ENCODE data around the gene PRR15L.
"Not testable (repeated sequence)": the region's sequence is repeated elsewhere in the genome, so short reads cannot be mapped to it uniquely, and the experiment has no call there.

Gene PRR15L

GRCh38 chr17:48002916-48003416 is 45.3 kb upstream of the PRR15L start:
- no peak overlapping the region for H3K23ac ChIP-seq (ENCODE audit: low read length)
- no CpG with 5 or more reads among the region's 7 CpGs for WGBS (ENCODE audit: extremely low coverage, insufficient coverage, insufficient read length)
- H3K18ac ChIP-seq (ENCODE audit: low read length), result peak overlapping the region; percentile 70

GRCh38 chr17:48002266-48002915 is 44.7 kb upstream of the PRR15L start:
- Histone ChIP-seq H4K12ac (ENCODE audit: low read depth, low read length) (peak overlapping the region; percentile 87), H3K79me2 (ENCODE audit: control insufficient read depth, insufficient read depth, low read length, poor library complexity) (no peaks in the 10 kb centered on the region), H3K27ac (ENCODE audit: low read depth, low read length) (peak overlapping the region; percentile 48), H3K23ac (ENCODE audit: low read length) (no peak overlapping the region), H4K8ac (ENCODE audit: low read depth, low read length) (peak overlapping the region; percentile 54), H2AFZ (ENCODE audit: insufficient read depth, low read length, poor library complexity) (peak overlapping the region; percentile 72), H3K27me3 (ENCODE audit: insufficient read depth, low read length) (no peaks in the 10 kb centered on the region), H3K18ac (ENCODE audit: low read length) (no peak overlapping the region), H2BK12ac (ENCODE audit: low read length) (peak overlapping the region; percentile 54), H2BK5ac (ENCODE audit: low read depth, low read length, poor library complexity) (peak overlapping the region; percentile 66), H3K14ac (ENCODE audit: low read length) (peak overlapping the region; percentile 79), H2AK5ac (ENCODE audit: low read length) (no peak overlapping the region), H3K36me3 (ENCODE audit: control insufficient read depth in 1 of 2, insufficient read depth in 2 of 2, low read length in 2 of 2) (no peaks in the 10 kb centered on the region), H2BK120ac (ENCODE audit: insufficient read depth, low read length, poor library complexity) (peak overlapping the region; percentile 90), H3K9ac (ENCODE audit: low read length) (no peak overlapping the region), H3K79me1 (ENCODE audit: low read length) (peaks cover 14% of the 10 kb centered on the region), H3K9me3 (ENCODE audit: insufficient read depth, low read depth, low read length) (peaks cover 2% of the 10 kb centered on the region), H3K4ac (ENCODE audit: low read depth, low read length) (peak overlapping the region; percentile 47), H4K91ac (ENCODE audit: low read depth, low read length) (peak overlapping the region; percentile 70), H3K4me2 (ENCODE audit: low read length) (no peak overlapping the region), H3K4me3 (ENCODE audit: low read depth, low read length) (no peak overlapping the region), H3K4me1 (ENCODE audit: control insufficient read depth in 1 of 2, insufficient read depth in 2 of 2, low read length in 2 of 2) (peaks cover 12 to 15% of the 10 kb centered on the region in 2 experiments)
- WGBS (ENCODE audit: extremely low coverage, insufficient coverage, insufficient read length), result no CpG with 5 or more reads among the region's 4 CpGs
- peak in 1 of 2 donors; percentile 35 for DNase-seq

More at GRCh38 chr17:48002916-48003416, 45.3 kb upstream of the PRR15L start:
- peak overlapping the region; percentile 74 for H2BK120ac ChIP-seq (ENCODE audit: insufficient read depth, low read length, poor library complexity)
- no peak for DNase-seq
- no peak overlapping the region for H4K12ac ChIP-seq (ENCODE audit: low read depth, low read length)
- peak overlapping the region; percentile 64 for H3K14ac ChIP-seq (ENCODE audit: low read length)
- no peak overlapping the region for H3K9ac ChIP-seq (ENCODE audit: low read length)
- no peak overlapping the region for H3K4me2 ChIP-seq (ENCODE audit: low read length)
- H3K79me2 ChIP-seq (ENCODE audit: control insufficient read depth, insufficient read depth, low read length, poor library complexity), result no peaks in the 10 kb centered on the region
- H4K8ac ChIP-seq (ENCODE audit: low read depth, low read length), result peak overlapping the region; percentile 5
- H3K27ac ChIP-seq (ENCODE audit: low read depth, low read length), result peak overlapping the region; percentile 48
- H2BK5ac ChIP-seq (ENCODE audit: low read depth, low read length, poor library complexity), result peak overlapping the region; percentile 43
- H3K4me3 ChIP-seq (ENCODE audit: low read depth, low read length), result no peak overlapping the region
- peak overlapping the region; percentile 21 for H2AK5ac ChIP-seq (ENCODE audit: low read length)
- H4K91ac ChIP-seq (ENCODE audit: low read depth, low read length), result peak overlapping the region; percentile 72
- H2AFZ ChIP-seq (ENCODE audit: insufficient read depth, low read length, poor library complexity), result peak overlapping the region; percentile 54
- H3K4ac ChIP-seq (ENCODE audit: low read depth, low read length), result peak overlapping the region; percentile 44
- no peaks in the 10 kb centered on the region for H3K36me3 ChIP-seq (ENCODE audit: control insufficient read depth in 1 of 2, insufficient read depth in 2 of 2, low read length in 2 of 2)
- H2BK12ac ChIP-seq (ENCODE audit: low read length), result peak overlapping the region; percentile 92
- H3K79me1 ChIP-seq (ENCODE audit: low read length), result peaks cover 14% of the 10 kb centered on the region
- peaks cover 12 to 15% of the 10 kb centered on the region in 2 experiments for H3K4me1 ChIP-seq (ENCODE audit: control insufficient read depth in 1 of 2, insufficient read depth in 2 of 2, low read length in 2 of 2)
- peaks cover 1% of the 10 kb centered on the region for H3K9me3 ChIP-seq (ENCODE audit: insufficient read depth, low read depth, low read length)
- no peaks in the 10 kb centered on the region for H3K27me3 ChIP-seq (ENCODE audit: insufficient read depth, low read length)

DNA sequence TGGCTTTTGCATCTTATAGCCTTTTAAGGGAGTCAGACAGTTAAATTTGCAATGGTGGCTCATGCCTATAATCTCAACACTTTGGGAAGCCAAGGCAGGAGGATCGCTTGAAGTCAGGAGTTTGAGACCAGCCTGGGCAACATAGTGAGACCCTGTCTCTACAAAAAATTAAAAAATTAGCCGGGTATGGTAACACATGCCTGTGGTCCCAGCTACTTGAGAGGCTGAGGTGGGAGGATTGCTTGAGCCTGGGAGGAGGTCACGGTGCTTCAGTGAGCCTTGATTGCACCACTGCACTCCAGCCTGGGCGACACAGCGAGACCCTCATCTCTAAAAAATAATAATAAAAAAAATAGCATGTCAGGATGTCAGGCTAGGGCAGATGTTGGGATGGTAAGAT is 44.0 kb upstream of the PRR15L start:
- H3K9me3 ChIP-seq (ENCODE audit: insufficient read depth, low read depth, low read length); H2AFZ ChIP-seq (ENCODE audit: insufficient read depth, low read length, poor library complexity); H3K4me2 ChIP-seq (ENCODE audit: low read length); H3K79me2 ChIP-seq (ENCODE audit: control insufficient read depth, insufficient read depth, low read length, poor library complexity); H3K27ac ChIP-seq (ENCODE audit: low read depth, low read length); H3K4me3 ChIP-seq (ENCODE audit: low read depth, low read length); H3K9ac ChIP-seq (ENCODE audit: low read length); H4K91ac ChIP-seq (ENCODE audit: low read depth, low read length); H2BK12ac ChIP-seq (ENCODE audit: low read length); H3K18ac ChIP-seq (ENCODE audit: low read length); H2BK120ac ChIP-seq (ENCODE audit: insufficient read depth, low read length, poor library complexity); H4K8ac ChIP-seq (ENCODE audit: low read depth, low read length); H3K14ac ChIP-seq (ENCODE audit: low read length); H2AK5ac ChIP-seq (ENCODE audit: low read length); H4K12ac ChIP-seq (ENCODE audit: low read depth, low read length); H3K23ac ChIP-seq (ENCODE audit: low read length); DNase-seq; H3K27me3 ChIP-seq (ENCODE audit: insufficient read depth, low read length); H3K36me3 ChIP-seq (ENCODE audit: control insufficient read depth in 1 of 2, insufficient read depth in 2 of 2, low read length in 2 of 2); H2BK5ac ChIP-seq (ENCODE audit: low read depth, low read length, poor library complexity); H3K4ac ChIP-seq (ENCODE audit: low read depth, low read length): not testable (repeated sequence)
- no CpG with 5 or more reads among the region's 5 CpGs for WGBS (ENCODE audit: extremely low coverage, insufficient coverage, insufficient read length)
- peaks cover 12 to 15% of the 10 kb centered on the region in 2 experiments for H3K4me1 ChIP-seq (ENCODE audit: control insufficient read depth in 1 of 2, insufficient read depth in 2 of 2, low read length in 2 of 2)
- peaks cover 14% of the 10 kb centered on the region for H3K79me1 ChIP-seq (ENCODE audit: low read length)

GRCh38 chr17:48001197-48001596 is 43.5 kb upstream of the PRR15L start:
- Histone ChIP-seq H2AK5ac (ENCODE audit: low read length) (no peak overlapping the region), H3K9me3 (ENCODE audit: insufficient read depth, low read depth, low read length) (peaks cover 2% of the 10 kb centered on the region), H4K8ac (ENCODE audit: low read depth, low read length) (no peak overlapping the region), H3K4me2 (ENCODE audit: low read length) (no peak overlapping the region), H2BK12ac (ENCODE audit: low read length) (no peak overlapping the region), H2BK120ac (ENCODE audit: insufficient read depth, low read length, poor library complexity) (no peak overlapping the region), H2BK5ac (ENCODE audit: low read depth, low read length, poor library complexity) (no peak overlapping the region), H3K79me2 (ENCODE audit: control insufficient read depth, insufficient read depth, low read length, poor library complexity) (no peaks in the 10 kb centered on the region), H3K23ac (ENCODE audit: low read length) (no peak overlapping the region), H3K4me1 (ENCODE audit: control insufficient read depth in 1 of 2, insufficient read depth in 2 of 2, low read length in 2 of 2) (peaks cover 14 to 20% of the 10 kb centered on the region in 2 experiments), H4K91ac (ENCODE audit: low read depth, low read length) (no peak overlapping the region), H3K9ac (ENCODE audit: low read length) (no peak overlapping the region), H3K18ac (ENCODE audit: low read length) (no peak overlapping the region), H3K4ac (ENCODE audit: low read depth, low read length) (no peak overlapping the region), H3K79me1 (ENCODE audit: low read length) (peaks cover 14% of the 10 kb centered on the region), H3K36me3 (ENCODE audit: control insufficient read depth in 1 of 2, insufficient read depth in 2 of 2, low read length in 2 of 2) (no peaks in the 10 kb centered on the region), H3K27me3 (ENCODE audit: insufficient read depth, low read length) (no peaks in the 10 kb centered on the region), H3K14ac (ENCODE audit: low read length) (no peak overlapping the region), H4K12ac (ENCODE audit: low read depth, low read length) (no peak overlapping the region), H3K27ac (ENCODE audit: low read depth, low read length) (no peak overlapping the region), H2AFZ (ENCODE audit: insufficient read depth, low read length, poor library complexity) (no peak overlapping the region), H3K4me3 (ENCODE audit: low read depth, low read length) (no peak overlapping the region)
- DNase-seq, result peak in 1 of 2 donors; percentile 17
- WGBS (ENCODE audit: extremely low coverage, insufficient coverage, insufficient read length), result no CpG with 5 or more reads among the region's 1 CpG

All from trophoblast cell (in vitro differentiated cells and primary cell).